ENCODE measurements around the gene ACADS.
A peak's percentile ranks its signal among the peaks of the same experiment; 100 is the strongest.

Gene ACADS

GRCh38 chr12:120750806-120751205, 25.2 kb downstream of the ACADS start:
- DNase-seq (ENCODE audit: extremely low spot score, insufficient read length, low read depth) (no peak), FAIRE-seq (no peak)

DNA sequence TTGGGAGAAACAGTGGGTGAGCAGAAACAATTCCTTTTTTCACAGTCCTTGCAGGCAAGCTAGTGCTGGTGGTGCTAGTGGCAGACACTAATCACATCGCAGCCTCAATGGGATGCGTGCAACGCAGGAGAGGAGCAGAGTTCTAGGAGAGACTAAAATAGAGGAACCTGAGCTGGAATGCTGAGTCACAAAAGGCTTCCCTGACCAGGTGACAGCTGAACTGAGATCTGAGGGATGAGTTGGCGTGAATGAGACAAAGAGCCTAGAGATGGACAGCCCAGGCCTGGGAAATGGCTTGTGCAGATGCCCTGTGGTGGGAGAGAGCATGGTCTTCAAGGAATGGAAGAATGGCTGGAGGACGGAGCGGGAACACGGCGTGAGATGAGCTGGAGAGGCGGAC, 25.8 kb downstream of the ACADS start:
- DNase-seq (ENCODE audit: extremely low spot score, insufficient read length, low read depth), result no peak
- no peak for FAIRE-seq

DNA sequence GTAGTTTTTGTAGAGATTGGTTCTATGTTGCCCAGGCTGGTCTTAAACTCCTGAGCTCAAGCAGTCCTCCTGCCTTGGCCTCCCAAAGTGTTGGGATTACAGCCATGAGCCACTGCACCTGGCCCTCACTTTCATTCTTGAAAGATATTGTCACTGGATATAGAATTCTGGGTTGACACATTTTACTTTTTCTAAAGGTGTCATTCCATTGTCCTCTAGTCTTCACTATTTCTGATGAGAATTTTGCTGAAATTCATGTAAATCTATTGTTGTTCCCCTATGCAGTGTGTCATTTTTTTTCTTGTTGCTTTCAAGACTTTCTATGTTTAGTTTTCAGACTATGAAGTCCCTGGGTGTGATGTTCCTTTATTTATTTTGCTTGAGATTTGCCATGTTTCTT, 29.2 kb downstream of the ACADS start:
- DNase-seq (ENCODE audit: extremely low spot score, insufficient read length, low read depth) (no peak), FAIRE-seq (no peak)

DNA sequence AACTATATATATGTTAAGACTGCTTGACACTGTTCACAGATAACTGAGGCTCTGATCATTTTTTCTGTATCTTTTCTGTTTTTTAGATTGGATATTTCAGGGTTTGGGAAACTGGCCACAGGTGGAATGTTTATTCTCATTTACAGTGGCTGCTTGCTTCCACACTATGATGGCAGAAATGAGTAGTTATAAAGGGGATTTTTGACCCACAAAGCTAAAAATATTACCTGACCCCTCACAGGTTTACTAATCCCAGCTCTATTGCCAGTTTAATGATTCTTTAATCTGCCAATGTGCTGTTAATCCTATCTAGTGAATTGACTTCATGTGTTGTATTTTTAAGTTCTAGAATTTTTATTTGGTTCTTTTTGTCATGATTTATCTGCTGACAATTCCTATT, 29.6 kb downstream of the ACADS start:
- peak; percentile 55 for FAIRE-seq
- DNase-seq (ENCODE audit: extremely low spot score, insufficient read length, low read depth), result no peak

GRCh38 chr12:120757226-120757742, 31.7 kb downstream of the ACADS start:
- DNase-seq (ENCODE audit: extremely low spot score, insufficient read length, low read depth) (no peak), FAIRE-seq (no peak)

DNA sequence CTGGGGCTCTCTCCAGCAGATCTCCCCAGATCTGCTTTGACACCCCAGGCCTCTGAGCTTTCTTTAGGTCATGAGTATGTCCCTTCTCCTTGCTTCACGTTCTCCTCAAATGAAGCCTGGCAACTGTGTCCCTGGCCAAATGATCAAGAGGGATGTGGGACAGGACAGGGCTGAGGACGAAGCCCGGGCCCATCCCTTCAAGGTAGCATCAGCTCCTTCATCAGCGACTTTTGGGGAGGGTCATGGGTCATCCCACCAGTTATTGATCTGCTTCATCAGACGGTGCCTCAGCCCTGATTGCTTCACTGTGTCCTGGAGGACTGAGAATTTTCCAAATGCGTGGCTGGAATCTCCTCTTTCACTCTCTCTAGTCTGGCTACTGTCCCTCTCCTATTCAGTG, 32.3 kb downstream of the ACADS start:
- FAIRE-seq (no peak), DNase-seq (ENCODE audit: extremely low spot score, insufficient read length, low read depth) (no peak)

DNA sequence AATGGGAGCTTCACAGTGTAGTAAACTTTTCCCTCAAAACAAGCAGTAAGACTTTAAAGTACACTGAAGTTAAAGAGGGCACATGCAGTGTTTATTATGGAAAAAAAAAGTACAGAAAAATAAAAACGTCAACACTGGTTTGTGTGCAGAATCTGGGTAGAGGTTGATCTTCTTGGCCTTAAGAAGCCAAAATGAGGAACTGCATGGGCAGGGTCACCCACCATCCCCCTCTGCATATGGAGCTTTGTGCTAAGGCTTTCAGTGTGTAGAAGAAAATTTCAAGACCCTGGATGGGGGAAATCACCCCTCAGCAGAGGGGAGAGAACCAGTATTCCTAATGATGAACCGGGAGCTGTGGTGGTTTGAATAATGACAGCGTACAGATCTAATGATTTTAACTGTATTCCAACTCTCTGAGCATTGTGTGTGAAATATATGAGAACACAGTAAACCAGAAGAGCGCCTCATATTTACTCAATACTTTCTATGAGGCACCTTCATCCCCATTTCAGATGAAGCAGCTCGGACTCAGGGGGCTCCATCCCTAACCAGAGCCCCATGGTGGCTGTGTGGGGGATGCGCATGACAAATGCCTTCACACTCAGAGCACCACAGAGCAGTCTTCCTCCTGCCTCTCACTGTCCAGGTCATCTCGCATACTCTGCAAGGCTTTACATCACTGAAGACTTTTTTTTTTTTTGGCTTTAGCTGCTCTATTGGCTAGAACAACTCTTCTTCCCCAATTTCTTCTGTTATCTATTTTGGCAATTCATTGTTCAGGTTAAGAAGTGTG, 33.4 kb downstream of the ACADS start:
- FAIRE-seq (no peak), DNase-seq (ENCODE audit: extremely low spot score, insufficient read length, low read depth) (no peak)

- FAIRE-seq, result no peak
- DNase-seq (ENCODE audit: extremely low spot score, insufficient read length, low read depth), result no peak
Measured at GRCh38 chr12:120759591-120760348, 34.1 kb downstream of the ACADS start.

DNA sequence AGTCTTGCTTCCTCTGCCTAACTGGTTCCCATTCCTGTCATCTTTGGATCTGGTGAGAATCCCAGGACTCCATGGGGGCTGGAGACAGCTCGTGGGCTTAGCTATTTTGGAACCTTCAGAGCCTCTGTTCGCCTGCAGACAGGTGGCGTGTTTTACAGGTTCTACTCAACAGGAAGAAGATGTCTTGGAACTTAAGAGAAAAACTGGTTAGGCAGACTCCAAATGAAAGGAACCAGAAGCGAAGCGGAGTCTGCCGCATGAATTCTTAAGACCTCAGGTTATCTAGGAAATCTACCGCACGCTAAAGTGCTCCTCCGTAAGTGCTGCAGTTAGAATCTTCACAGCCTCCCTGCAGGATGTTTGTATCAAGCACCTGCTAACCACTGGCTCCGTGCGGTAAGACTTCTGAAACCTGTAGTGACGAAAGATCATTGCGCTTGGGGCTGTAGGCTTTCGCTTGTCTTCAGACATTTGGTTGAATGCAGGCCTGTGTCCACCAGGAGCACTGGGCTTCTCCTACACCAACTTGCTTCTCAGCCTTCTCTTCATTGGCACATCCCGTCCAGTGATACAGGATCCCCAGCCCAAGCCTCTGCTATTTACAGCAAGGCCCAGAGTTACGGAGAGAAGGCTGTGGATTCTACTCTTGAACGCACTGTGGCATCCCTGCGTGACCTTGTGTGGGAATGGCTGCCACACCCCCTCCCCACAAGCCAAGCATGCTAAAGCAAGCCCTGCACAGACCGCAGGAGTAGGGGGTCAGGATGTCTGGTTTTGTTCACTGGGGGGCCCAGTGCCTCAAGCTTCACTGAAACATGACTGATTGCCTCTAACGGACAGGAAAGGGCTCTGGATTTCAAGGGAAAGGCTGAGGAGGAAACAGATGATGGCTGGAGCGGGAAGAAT, 35.0 kb downstream of the ACADS start:
- FAIRE-seq, result no peak
- no peak for DNase-seq (ENCODE audit: extremely low spot score, insufficient read length, low read depth)

GRCh38 chr12:120761519-120761934, 35.9 kb downstream of the ACADS start:
- FAIRE-seq, result no peak
- DNase-seq (ENCODE audit: extremely low spot score, insufficient read length, low read depth), result no peak

GRCh38 chr12:120762086-120762485, 36.5 kb downstream of the ACADS start:
- no peak for DNase-seq (ENCODE audit: extremely low spot score, insufficient read length, low read depth)
- no peak for FAIRE-seq

- FAIRE-seq (no peak), DNase-seq (ENCODE audit: extremely low spot score, insufficient read length, low read depth) (no peak)
Measured at GRCh38 chr12:120763250-120763649, 37.6 kb downstream of the ACADS start.

- DNase-seq (ENCODE audit: extremely low spot score, insufficient read length, low read depth) (no peak), FAIRE-seq (no peak)
Measured at GRCh38 chr12:120764816-120765215, 39.2 kb downstream of the ACADS start.

- DNase-seq (ENCODE audit: extremely low spot score, insufficient read length, low read depth), result no peak
- FAIRE-seq, result no peak
Measured at GRCh38 chr12:120766566-120766965, 40.9 kb downstream of the ACADS start.

- no peak for FAIRE-seq
Measured at GRCh38 chr12:120767071-120768024, 41.7 kb downstream of the ACADS start.

DNA sequence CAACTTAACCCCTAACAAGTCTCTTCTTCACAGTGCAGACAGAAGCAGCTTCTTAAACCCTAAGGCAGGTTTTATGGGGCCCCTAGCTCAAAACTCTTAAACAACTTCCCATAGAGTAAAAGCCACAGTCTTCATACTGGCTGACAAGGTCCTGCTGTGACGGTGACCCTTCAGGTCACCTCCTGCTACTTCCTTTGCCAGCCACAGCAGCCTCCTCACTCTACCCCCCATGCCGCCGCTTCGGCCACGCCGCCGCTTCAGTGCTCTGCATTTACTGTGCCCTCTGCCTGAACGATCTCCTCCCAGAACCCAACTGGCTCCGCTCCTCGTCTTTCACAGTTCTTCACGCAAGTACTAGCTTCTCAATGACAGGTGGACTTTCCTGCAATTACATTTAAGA, 45.5 kb downstream of the ACADS start:
- DNase-seq (ENCODE audit: extremely low spot score, insufficient read length, low read depth) (no peak), FAIRE-seq (no peak)

More at GRCh38 chr12:120767071-120768024, 41.7 kb downstream of the ACADS start:
- no peak for DNase-seq (ENCODE audit: extremely low spot score, insufficient read length, low read depth)

GRCh38 chr12:120774169-120774916, 48.7 kb downstream of the ACADS start:
- DNase-seq (ENCODE audit: extremely low spot score, insufficient read length, low read depth) (no peak), FAIRE-seq (peak; percentile 42)

DNA sequence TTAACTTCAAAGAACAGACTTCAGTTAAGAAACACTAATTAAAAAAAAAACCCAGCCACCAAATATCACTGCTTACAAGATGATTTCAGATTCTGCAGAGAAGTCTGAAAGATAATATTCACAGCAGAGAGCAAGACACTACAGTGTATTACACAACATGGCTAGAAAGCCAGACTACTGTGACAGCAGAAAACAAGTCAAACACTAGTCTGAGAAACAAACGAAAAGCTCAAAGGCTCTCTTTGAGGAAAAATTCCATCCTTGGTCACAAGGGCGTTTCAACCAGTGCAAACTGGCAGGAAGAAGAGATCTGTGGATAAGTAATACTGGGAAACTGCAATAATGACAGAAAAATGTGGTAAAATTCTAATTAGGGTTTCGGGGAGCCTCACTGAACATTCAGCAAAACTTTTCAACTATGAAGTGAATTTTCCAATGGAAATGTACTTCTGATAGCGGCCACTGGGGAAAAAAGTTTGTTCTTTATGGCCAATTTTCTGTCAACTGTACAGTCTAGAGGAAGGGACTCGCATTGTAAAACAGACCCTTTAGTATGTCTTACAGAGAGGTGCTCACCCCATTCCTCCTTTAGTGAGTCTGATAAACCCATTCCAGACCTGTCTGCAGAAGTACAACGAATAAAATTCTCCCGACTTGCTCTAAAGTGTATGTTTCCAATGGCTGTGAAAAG, 50.4 kb downstream of the ACADS start:
- FAIRE-seq (no peak), DNase-seq (ENCODE audit: extremely low spot score, insufficient read length, low read depth) (no peak)

All from GM18507 (cell line).